Prostate gland (tissue), 2 donors: ENCODE measurements around the gene VPS13D. TPM values are rescaled to one million over a fixed set of nuclear protein-coding genes. Genes with fewer than 3 reads are reported as not detected.
A peak's percentile ranks its signal among the peaks of the same experiment; 100 is the strongest.

Source experiments
- DNase-seq: peaks from one replicate; pipeline ENCODE4 v3.0.0-alpha.2; 2019; ENCODE audit warnings: low spot score
- H3K27ac ChIP-seq, 2 donors: fragments of 200-600 bp; sonication (generic); 2 replicates each; pipeline ENCODE4 v1.5.1; 2017 to 2019
- H3K27me3 ChIP-seq: fragments of 200-600 bp; sonication (generic); replicated peaks from 2 replicates; pipeline ENCODE4 v1.5.1; 2019; ENCODE audit not compliant: insufficient read depth
- H3K36me3 ChIP-seq, 2 donors: fragments of 200-600 bp; sonication (generic); 1 replicate in 1 of 2; 2 replicates in 1 of 2; pipeline versions ENCODE4 v1.5.1 to v1.8.1; 2017 to 2019
- H3K4me1 ChIP-seq: fragments of 200-600 bp; sonication (generic); replicated peaks from 2 replicates; pipeline ENCODE4 v1.5.1; 2019
- H3K4me3 ChIP-seq, 2 donors: fragments of 200-600 bp; sonication (generic); 2 replicates each; pipeline ENCODE4 v1.5.1; 2017 to 2019
- H3K9me3 ChIP-seq: fragments of 200-600 bp; sonication (generic); 2 replicates; pipeline ENCODE4 v1.5.1; 2017
- POLR2A ChIP-seq: fragments of 450-650 bp; IDR thresholded peaks from one replicate; pipeline ENCODE4 v1.6.1; 2016; ENCODE audit warnings: antibody characterized with exemption, mild to moderate bottlenecking
- POLR2AphosphoS5 ChIP-seq: sonication (generic); formaldehyde crosslinking; IDR thresholded peaks from one replicate; pipeline ENCODE4 v1.6.1; 2017; ENCODE audit warnings: antibody characterized with exemption
- WGBS: methylation state at CpG from one replicate; pipeline ENCODE4 v1.1.5; 2018; 5-methylcytosine and 5-hydroxymethylcytosine counted together
- intact Hi-C: fragments of 100-400 bp; cut with DNase I; formaldehyde crosslinking; loops from one replicate; pipeline ENCODE4 v1.14.2; 2022
- total RNA-seq, 2 donors: library from RNA; depleted of rRNA; stranded (reverse); fragments of >200 nt; gene quantifications; one replicate each; pipeline ENCODE4 v1.1.0, GENCODE V29; 2016
- TF ChIP-seq, protein P1 (sequence below), 4 experiments: fragments of 200-600 bp in 2 of 4; fragments of 450-650 bp in 2 of 4; sonication (generic) in 2 of 4; IDR thresholded peaks; 1 replicate in 3 of 4; 2 replicates in 1 of 4; pipeline ENCODE4 v1.5.1; 2016 to 2019; ENCODE audit warnings: antibody characterized with exemption in 4 of 4, mild to moderate bottlenecking in 2 of 4, moderate library complexity in 2 of 4

VPS13D gene
- total RNA-seq, 2 donors from 2014 or later, result 60.7 to 80.8 TPM

DNA sequence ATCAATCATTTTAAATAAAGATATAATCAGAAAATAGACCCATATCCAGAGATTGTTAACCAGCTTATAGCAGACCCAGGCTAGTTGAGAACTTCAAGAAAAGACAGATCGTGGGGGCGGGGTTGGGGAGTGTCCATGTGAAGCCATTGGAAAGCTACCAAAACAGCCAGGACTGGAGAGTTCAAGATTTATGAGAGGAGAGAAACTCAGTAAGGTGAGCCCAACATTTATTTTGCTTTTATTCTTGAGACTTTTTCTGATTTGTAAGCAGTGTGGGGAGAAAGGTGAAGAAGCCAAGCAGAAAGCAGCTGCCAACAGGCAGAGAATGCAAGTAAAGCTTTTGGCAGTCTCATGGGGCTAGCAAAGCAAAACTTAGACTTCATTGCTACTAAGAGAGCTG is 179.9 kb downstream of the VPS13D start:
- peak overlapping the region; percentile 20 to 37 for H3K27ac ChIP-seq
- H3K4me1 ChIP-seq, result peaks cover 12% of the 10 kb centered on the region
- 32% methylated on average over 2 of the region's 2 CpGs for WGBS

GRCh38 chr1:12410351-12410750 is 180.5 kb downstream of the VPS13D start:
- TF ChIP-seq POLR2AphosphoS5 (no peak), POLR2A (no peak)
- TF ChIP-seq, protein P1, sequence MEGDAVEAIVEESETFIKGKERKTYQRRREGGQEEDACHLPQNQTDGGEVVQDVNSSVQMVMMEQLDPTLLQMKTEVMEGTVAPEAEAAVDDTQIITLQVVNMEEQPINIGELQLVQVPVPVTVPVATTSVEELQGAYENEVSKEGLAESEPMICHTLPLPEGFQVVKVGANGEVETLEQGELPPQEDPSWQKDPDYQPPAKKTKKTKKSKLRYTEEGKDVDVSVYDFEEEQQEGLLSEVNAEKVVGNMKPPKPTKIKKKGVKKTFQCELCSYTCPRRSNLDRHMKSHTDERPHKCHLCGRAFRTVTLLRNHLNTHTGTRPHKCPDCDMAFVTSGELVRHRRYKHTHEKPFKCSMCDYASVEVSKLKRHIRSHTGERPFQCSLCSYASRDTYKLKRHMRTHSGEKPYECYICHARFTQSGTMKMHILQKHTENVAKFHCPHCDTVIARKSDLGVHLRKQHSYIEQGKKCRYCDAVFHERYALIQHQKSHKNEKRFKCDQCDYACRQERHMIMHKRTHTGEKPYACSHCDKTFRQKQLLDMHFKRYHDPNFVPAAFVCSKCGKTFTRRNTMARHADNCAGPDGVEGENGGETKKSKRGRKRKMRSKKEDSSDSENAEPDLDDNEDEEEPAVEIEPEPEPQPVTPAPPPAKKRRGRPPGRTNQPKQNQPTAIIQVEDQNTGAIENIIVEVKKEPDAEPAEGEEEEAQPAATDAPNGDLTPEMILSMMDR (IDR thresholded peaks at IDR 0.05), result no peak
- Histone ChIP-seq H3K27ac (peak overlapping the region; percentile 20 to 37), H3K4me1 (peaks cover 12% of the 10 kb centered on the region)

More for the DNA sequence above, 179.9 kb downstream of the VPS13D start:
- DNase-seq, result peak; percentile 71
- no peak overlapping the region for H3K4me3 ChIP-seq
- no peaks in the 10 kb centered on the region for H3K36me3 ChIP-seq
- TF ChIP-seq POLR2AphosphoS5, result peak; percentile 54
- TF ChIP-seq, protein P1 (IDR thresholded peaks at IDR 0.05), result no peak
- H3K9me3 ChIP-seq, result no peaks in the 10 kb centered on the region
- intact Hi-C loops, result loop anchor here (5.0 kb wide), 2 partner anchors 38 to 193 kb away; no protein-coding TSS in a partner anchor
- H3K27me3 ChIP-seq, result no peaks in the 10 kb centered on the region

GRCh38 chr1:12411098-12411497 is 181.3 kb downstream of the VPS13D start:
- DNase-seq, result no peak
- Histone ChIP-seq H3K27me3 (no peaks in the 10 kb centered on the region), H3K27ac (no peak overlapping the region), H3K4me3 (no peak overlapping the region), H3K36me3 (no peaks in the 10 kb centered on the region), H3K9me3 (no peaks in the 10 kb centered on the region), H3K4me1 (peaks cover 12% of the 10 kb centered on the region)
- WGBS, result 97% methylated on average over 3 of the region's 3 CpGs
- intact Hi-C loops, result loop anchor here (5.0 kb wide), 1 partner anchor 36 kb away; no protein-coding TSS in a partner anchor
- no peak for TF ChIP-seq POLR2AphosphoS5
- no peak for TF ChIP-seq POLR2A
- TF ChIP-seq, protein P1 (IDR thresholded peaks at IDR 0.05), result no peak

More at GRCh38 chr1:12410351-12410750, 180.5 kb downstream of the VPS13D start:
- H3K4me3 ChIP-seq, result no peak overlapping the region
- no peak for DNase-seq
- intact Hi-C loops, result loop anchor here (5.0 kb wide), 1 partner anchor 37 kb away; no protein-coding TSS in a partner anchor
- no peaks in the 10 kb centered on the region for H3K9me3 ChIP-seq
- H3K36me3 ChIP-seq, result no peaks in the 10 kb centered on the region
- no peaks in the 10 kb centered on the region for H3K27me3 ChIP-seq

DNA sequence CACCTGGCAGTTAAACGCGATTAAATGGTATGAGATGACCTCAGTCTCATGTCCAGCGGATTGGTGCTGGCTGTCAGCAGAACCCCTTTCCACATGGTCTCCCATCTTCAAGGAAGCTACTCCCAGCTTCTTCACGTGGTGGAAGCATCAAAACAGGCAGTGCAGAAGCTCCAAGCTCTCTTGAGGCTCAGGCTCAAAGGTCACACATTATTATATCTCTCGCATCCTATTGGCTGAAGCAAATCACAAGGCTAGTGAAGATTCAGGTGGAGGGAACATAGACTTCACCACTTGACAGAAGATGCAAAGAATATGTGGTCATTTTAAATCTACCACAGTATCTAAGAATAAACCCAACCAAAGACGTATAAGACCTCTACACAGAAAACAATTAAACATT is 181.9 kb downstream of the VPS13D start:
- Histone ChIP-seq H3K36me3 (no peaks in the 10 kb centered on the region), H3K27ac (no peak overlapping the region), H3K27me3 (no peaks in the 10 kb centered on the region), H3K4me3 (no peak overlapping the region), H3K9me3 (no peaks in the 10 kb centered on the region), H3K4me1 (peaks cover 12% of the 10 kb centered on the region)
- intact Hi-C loops, result loop anchor here (5.0 kb wide), 1 partner anchor 36 kb away; no protein-coding TSS in a partner anchor
- 94% methylated on average over 6 of the region's 6 CpGs for WGBS
- no peak for TF ChIP-seq POLR2A
- DNase-seq, result no peak

GRCh38 chr1:12412439-12412838 is 182.6 kb downstream of the VPS13D start:
- H3K36me3 ChIP-seq, result no peaks in the 10 kb centered on the region
- H3K4me3 ChIP-seq, result no peak overlapping the region
- no peaks in the 10 kb centered on the region for H3K27me3 ChIP-seq
- peaks cover 10% of the 10 kb centered on the region for H3K4me1 ChIP-seq
- TF ChIP-seq, protein P1 (IDR thresholded peaks at IDR 0.05), result no peak
- no peak for TF ChIP-seq POLR2A
- TF ChIP-seq POLR2AphosphoS5, result no peak
- no peaks in the 10 kb centered on the region for H3K9me3 ChIP-seq
- DNase-seq, result no peak
- 88% methylated on average over 5 of the region's 5 CpGs for WGBS
- intact Hi-C loops, result loop anchor here (5.0 kb wide), 1 partner anchor 35 kb away; no protein-coding TSS in a partner anchor
- no peak overlapping the region for H3K27ac ChIP-seq
